Measurements from ENCODE around the gene EYS.

The EYS gene

GRCh38 chr6:63883597-63883996, 1823.4 kb downstream of the EYS start:
- ATAC-seq (replicated peaks; ENCODE audit: extremely low read depth, poor library complexity, severe bottlenecking): no peak
- H3K4me1 Mint-ChIP-seq: no peaks in the 10 kb centered on the region

GRCh38 chr6:63882208-63882607, 1824.8 kb downstream of the EYS start:
- ATAC-seq (replicated peaks; ENCODE audit: extremely low read depth, poor library complexity, severe bottlenecking) (no peak), DNase-seq (ENCODE audit: low spot score in 2 of 2) (no peak)
- H3K4me1 Mint-ChIP-seq: no peaks in the 10 kb centered on the region
- H3K36me3 Mint-ChIP-seq (ENCODE audit: insufficient read depth): peaks cover 2% of the 10 kb centered on the region
- no peak overlapping the region for H3K27ac Mint-ChIP-seq (ENCODE audit: low read depth)
- H3K27me3 Mint-ChIP-seq: no peaks in the 10 kb centered on the region
- H3K4me3 Mint-ChIP-seq: no peak overlapping the region
- peaks cover 17% of the 10 kb centered on the region for H3K9me3 Mint-ChIP-seq

More at GRCh38 chr6:63883597-63883996, 1823.4 kb downstream of the EYS start:
- H3K9me3 Mint-ChIP-seq: peaks cover 11% of the 10 kb centered on the region
- peaks cover 2% of the 10 kb centered on the region for H3K36me3 Mint-ChIP-seq (ENCODE audit: insufficient read depth)
- no peak overlapping the region for H3K27ac Mint-ChIP-seq (ENCODE audit: low read depth)
- no peak overlapping the region for H3K4me3 Mint-ChIP-seq
- DNase-seq (ENCODE audit: low spot score in 2 of 2): no peak
- H3K27me3 Mint-ChIP-seq: no peaks in the 10 kb centered on the region

DNA sequence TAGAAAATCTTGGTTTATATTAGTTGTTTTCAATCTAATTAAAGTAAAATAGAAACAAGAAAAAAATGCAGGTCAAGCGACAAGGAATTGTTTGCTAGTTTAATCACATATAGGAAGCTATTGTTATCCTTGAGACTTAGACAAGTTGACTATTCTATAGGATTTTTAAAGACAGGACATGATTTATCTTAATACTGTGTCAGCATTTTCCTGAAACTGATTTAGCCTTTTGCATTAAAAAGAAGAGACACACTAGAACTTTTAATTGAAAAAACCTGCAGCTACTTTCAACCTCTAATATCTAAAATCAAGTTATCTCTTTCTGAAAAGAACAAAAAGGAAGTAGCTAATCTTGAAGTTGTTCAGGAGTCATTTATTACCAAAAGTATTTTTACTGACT, 1825.2 kb downstream of the EYS start:
- DNase-seq (ENCODE audit: low spot score in 2 of 2): no peak
- no peak for ATAC-seq (replicated peaks; ENCODE audit: extremely low read depth, poor library complexity, severe bottlenecking)
- Mint-ChIP-seq H3K4me1 (no peaks in the 10 kb centered on the region), H3K4me3 (no peak overlapping the region), H3K9me3 (peaks cover 17% of the 10 kb centered on the region), H3K36me3 (ENCODE audit: insufficient read depth) (peaks cover 2% of the 10 kb centered on the region), H3K27ac (ENCODE audit: low read depth) (no peak overlapping the region), H3K27me3 (no peaks in the 10 kb centered on the region)

DNA sequence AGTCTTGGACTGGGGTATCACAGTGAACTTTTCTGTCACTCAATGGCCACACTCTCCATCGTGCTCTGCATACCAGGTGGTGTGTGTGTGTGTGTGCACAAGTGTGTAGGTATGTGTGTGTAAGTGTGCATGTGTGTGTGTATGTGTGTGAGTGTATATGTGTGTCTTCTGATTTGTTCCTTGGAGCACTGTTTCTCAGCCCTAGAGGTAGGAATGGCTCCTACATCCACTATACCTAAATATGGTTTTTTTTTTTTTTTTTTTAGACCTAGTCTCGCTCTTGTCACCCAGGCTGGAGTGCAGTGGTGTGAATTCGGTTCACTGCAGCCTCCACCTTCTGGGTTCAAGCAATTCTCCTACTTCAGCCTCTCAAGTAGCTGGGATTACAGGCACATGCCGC, 1834.8 kb downstream of the EYS start:
- no peaks in the 10 kb centered on the region for H3K36me3 Mint-ChIP-seq (ENCODE audit: insufficient read depth)
- peaks cover under 1% of the 10 kb centered on the region for H3K9me3 Mint-ChIP-seq
- no peak overlapping the region for H3K4me3 Mint-ChIP-seq
- no peak for DNase-seq (ENCODE audit: low spot score in 2 of 2)
- no peaks in the 10 kb centered on the region for H3K27me3 Mint-ChIP-seq
- H3K27ac Mint-ChIP-seq (ENCODE audit: low read depth): no peak overlapping the region
- no peaks in the 10 kb centered on the region for H3K4me1 Mint-ChIP-seq
- ATAC-seq (replicated peaks; ENCODE audit: extremely low read depth, poor library complexity, severe bottlenecking): no peak

DNA sequence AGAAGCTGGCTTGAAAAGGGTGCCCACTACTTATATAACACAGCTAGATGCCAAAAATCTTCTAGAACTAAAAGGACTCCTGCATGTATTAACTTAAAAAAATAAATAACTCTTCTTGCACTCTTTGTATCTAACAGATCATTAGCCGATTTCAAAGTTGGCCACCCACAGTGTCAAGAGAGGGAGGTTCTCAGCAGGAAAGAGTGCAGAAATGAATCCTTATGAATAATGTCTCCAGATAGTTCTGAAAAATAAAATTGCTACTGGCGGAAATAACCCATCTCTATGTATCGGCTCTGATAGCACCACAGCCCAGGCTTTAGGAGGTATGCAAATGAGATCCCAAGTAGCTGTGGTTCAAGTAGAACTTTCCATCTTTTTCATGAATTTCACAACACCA, 1838.7 kb downstream of the EYS start:
- Mint-ChIP-seq H3K36me3 (ENCODE audit: insufficient read depth) (no peaks in the 10 kb centered on the region), H3K27me3 (no peaks in the 10 kb centered on the region), H3K9me3 (no peaks in the 10 kb centered on the region), H3K27ac (ENCODE audit: low read depth) (no peak overlapping the region), H3K4me1 (no peaks in the 10 kb centered on the region), H3K4me3 (no peak overlapping the region)
- ATAC-seq (replicated peaks; ENCODE audit: extremely low read depth, poor library complexity, severe bottlenecking) (no peak), DNase-seq (ENCODE audit: low spot score in 2 of 2) (no peak)

GRCh38 chr6:63864671-63865318, 1842.2 kb downstream of the EYS start:
- H3K36me3 Mint-ChIP-seq (ENCODE audit: insufficient read depth): no peaks in the 10 kb centered on the region
- no peaks in the 10 kb centered on the region for H3K4me1 Mint-ChIP-seq
- no peaks in the 10 kb centered on the region for H3K27me3 Mint-ChIP-seq
- DNase-seq (ENCODE audit: low spot score in 2 of 2) (no peak), ATAC-seq (replicated peaks; ENCODE audit: extremely low read depth, poor library complexity, severe bottlenecking) (no peak)
- peaks cover 5% of the 10 kb centered on the region for H3K9me3 Mint-ChIP-seq
- H3K27ac Mint-ChIP-seq (ENCODE audit: low read depth): no peak overlapping the region
- no peak overlapping the region for H3K4me3 Mint-ChIP-seq

DNA sequence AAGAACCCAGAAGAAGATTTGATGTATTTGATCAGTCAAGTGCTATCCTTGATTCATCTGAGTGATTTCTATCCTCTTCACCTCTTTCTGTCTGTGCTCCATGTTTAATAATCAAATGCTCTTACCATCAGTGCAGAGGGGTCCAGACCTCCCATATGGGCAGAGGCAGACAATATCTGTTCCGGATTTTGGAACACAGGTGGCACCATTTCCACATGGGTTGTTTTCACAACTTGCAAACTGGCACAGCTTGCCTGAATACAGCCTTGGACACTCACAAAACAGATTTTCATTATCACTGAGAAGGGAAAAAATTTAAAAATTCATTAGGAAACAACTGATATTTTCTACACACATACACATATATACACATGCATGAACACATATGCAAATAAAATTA, 1843.0 kb downstream of the EYS start:
- H3K4me3 Mint-ChIP-seq: no peak overlapping the region
- H3K36me3 Mint-ChIP-seq (ENCODE audit: insufficient read depth): no peaks in the 10 kb centered on the region
- H3K4me1 Mint-ChIP-seq: no peaks in the 10 kb centered on the region
- H3K27me3 Mint-ChIP-seq: no peaks in the 10 kb centered on the region
- no peak overlapping the region for H3K27ac Mint-ChIP-seq (ENCODE audit: low read depth)
- no peak for DNase-seq (ENCODE audit: low spot score in 2 of 2)
- H3K9me3 Mint-ChIP-seq: peaks cover 5% of the 10 kb centered on the region
- ATAC-seq (replicated peaks; ENCODE audit: extremely low read depth, poor library complexity, severe bottlenecking): no peak

DNA sequence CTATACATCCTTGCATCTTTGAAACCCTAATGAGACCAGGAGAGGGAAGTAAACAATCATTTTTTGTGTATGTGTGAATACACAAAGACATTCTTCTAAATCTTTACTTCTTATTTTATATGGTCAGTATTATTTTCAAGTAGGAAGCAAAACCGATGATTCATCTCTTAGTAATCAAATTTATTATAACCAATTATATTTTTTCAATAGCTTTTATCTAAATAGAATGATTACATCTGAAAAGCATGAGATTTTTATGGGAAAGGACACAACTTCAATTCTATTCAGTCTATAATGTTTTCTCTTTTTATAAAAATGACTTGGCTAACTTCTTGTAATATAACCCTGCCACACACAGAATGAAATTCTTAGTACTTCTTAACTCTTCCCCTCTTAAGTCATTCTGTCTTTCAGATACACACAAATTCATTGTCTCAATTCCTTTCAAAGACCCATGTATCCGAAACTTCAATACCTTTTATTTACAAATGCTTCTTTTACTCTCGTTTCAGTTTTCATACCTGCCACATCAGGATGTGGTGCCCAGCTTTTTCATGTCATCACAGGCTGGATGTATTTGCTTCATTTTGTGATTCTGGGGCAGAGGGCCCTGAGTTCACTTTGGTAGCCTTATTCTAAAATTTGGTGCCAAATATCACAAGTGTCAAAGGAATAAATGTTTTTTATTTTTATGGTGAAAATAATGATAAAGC, 1844.4 kb downstream of the EYS start:
- no peaks in the 10 kb centered on the region for H3K4me1 Mint-ChIP-seq
- no peak for DNase-seq (ENCODE audit: low spot score in 2 of 2)
- no peaks in the 10 kb centered on the region for H3K36me3 Mint-ChIP-seq (ENCODE audit: insufficient read depth)
- H3K9me3 Mint-ChIP-seq: peaks cover 5% of the 10 kb centered on the region
- H3K4me3 Mint-ChIP-seq: no peak overlapping the region
- no peak overlapping the region for H3K27ac Mint-ChIP-seq (ENCODE audit: low read depth)
- no peak for ATAC-seq (replicated peaks; ENCODE audit: extremely low read depth, poor library complexity, severe bottlenecking)
- H3K27me3 Mint-ChIP-seq: no peaks in the 10 kb centered on the region

- no peaks in the 10 kb centered on the region for H3K27me3 Mint-ChIP-seq
- H3K4me3 Mint-ChIP-seq: no peak overlapping the region
- no peak overlapping the region for H3K27ac Mint-ChIP-seq (ENCODE audit: low read depth)
- H3K9me3 Mint-ChIP-seq: peaks cover 5% of the 10 kb centered on the region
- H3K36me3 Mint-ChIP-seq (ENCODE audit: insufficient read depth): no peaks in the 10 kb centered on the region
- ATAC-seq (replicated peaks; ENCODE audit: extremely low read depth, poor library complexity, severe bottlenecking) (no peak), DNase-seq (ENCODE audit: low spot score in 2 of 2) (no peak)
- H3K4me1 Mint-ChIP-seq: no peaks in the 10 kb centered on the region
Observed at GRCh38 chr6:63859528-63859927, 1847.5 kb downstream of the EYS start.

GRCh38 chr6:63858691-63859090, 1848.3 kb downstream of the EYS start:
- Mint-ChIP-seq H3K4me3 (no peak overlapping the region), H3K4me1 (no peaks in the 10 kb centered on the region), H3K27me3 (no peaks in the 10 kb centered on the region), H3K27ac (ENCODE audit: low read depth) (no peak overlapping the region), H3K9me3 (peaks cover 5% of the 10 kb centered on the region), H3K36me3 (ENCODE audit: insufficient read depth) (no peaks in the 10 kb centered on the region)
- ATAC-seq (replicated peaks; ENCODE audit: extremely low read depth, poor library complexity, severe bottlenecking) (no peak), DNase-seq (ENCODE audit: low spot score in 2 of 2) (no peak)

GRCh38 chr6:63856271-63856670, 1850.8 kb downstream of the EYS start:
- DNase-seq (ENCODE audit: low spot score in 2 of 2) (no peak), ATAC-seq (replicated peaks; ENCODE audit: extremely low read depth, poor library complexity, severe bottlenecking) (no peak)
- H3K4me3 Mint-ChIP-seq: no peak overlapping the region
- H3K36me3 Mint-ChIP-seq (ENCODE audit: insufficient read depth): no peaks in the 10 kb centered on the region
- no peak overlapping the region for H3K27ac Mint-ChIP-seq (ENCODE audit: low read depth)
- no peaks in the 10 kb centered on the region for H3K27me3 Mint-ChIP-seq
- no peaks in the 10 kb centered on the region for H3K4me1 Mint-ChIP-seq
- H3K9me3 Mint-ChIP-seq: peaks cover 4% of the 10 kb centered on the region

- no peak overlapping the region for H3K27ac Mint-ChIP-seq (ENCODE audit: low read depth)
- H3K9me3 Mint-ChIP-seq: no peaks in the 10 kb centered on the region
Observed at GRCh38 chr6:63844287-63844686, 1862.7 kb downstream of the EYS start.

DNA sequence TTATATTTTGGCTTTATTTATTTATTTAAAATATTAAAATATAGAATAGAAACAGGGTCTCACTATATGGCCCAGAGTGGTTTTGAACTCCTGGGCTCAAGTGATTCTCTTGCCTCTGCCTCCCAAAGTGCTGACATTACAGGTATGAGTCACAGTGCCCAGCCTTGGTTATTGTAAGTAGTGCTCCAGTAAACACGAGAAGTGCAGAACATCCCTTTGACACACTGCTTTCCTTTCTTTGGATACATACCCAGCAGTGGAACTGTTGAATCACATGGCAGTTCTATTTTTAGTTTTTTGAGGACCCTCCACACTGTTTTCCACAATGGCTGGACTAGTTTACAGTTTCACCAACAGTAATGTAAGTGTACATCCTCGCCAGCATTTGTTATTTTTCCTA, 1867.5 kb downstream of the EYS start:
- Mint-ChIP-seq H3K27me3 (no peaks in the 10 kb centered on the region), H3K27ac (ENCODE audit: low read depth) (no peak overlapping the region), H3K9me3 (no peaks in the 10 kb centered on the region), H3K4me3 (no peak overlapping the region), H3K4me1 (no peaks in the 10 kb centered on the region), H3K36me3 (ENCODE audit: insufficient read depth) (no peaks in the 10 kb centered on the region)
- DNase-seq (ENCODE audit: low spot score in 2 of 2) (no peak), ATAC-seq (replicated peaks; ENCODE audit: extremely low read depth, poor library complexity, severe bottlenecking) (no peak)

More at GRCh38 chr6:63844287-63844686, 1862.7 kb downstream of the EYS start:
- DNase-seq (ENCODE audit: low spot score in 2 of 2) (no peak), ATAC-seq (replicated peaks; ENCODE audit: extremely low read depth, poor library complexity, severe bottlenecking) (no peak)
- H3K36me3 Mint-ChIP-seq (ENCODE audit: insufficient read depth): no peaks in the 10 kb centered on the region
- H3K4me3 Mint-ChIP-seq: no peak overlapping the region
- H3K27me3 Mint-ChIP-seq: no peaks in the 10 kb centered on the region
- H3K4me1 Mint-ChIP-seq: no peaks in the 10 kb centered on the region
